B cell (primary cell): ENCODE results near the gene CC2D2A. TPM values are rescaled to one million over a fixed set of nuclear protein-coding genes. Genes with fewer than 3 reads are reported as not detected.

Experiments used
- ATAC-seq: fragments of 200-7000 bp; cut with Tn5 transposase; one replicate; pipeline ENCODE4 v1.10.0; 2021; ENCODE audit warnings: low read depth, mild to moderate bottlenecking, moderate number of reproducible peaks, moderate library complexity
- CTCF ChIA-PET: fragments of 350-600 bp; sonication (Branson Sonifier 250); formaldehyde crosslinking; loops from one replicate; lab custom pipeline; 2021; ENCODE audit warnings: antibody characterized with exemption, inconsistent platforms; lab: Charles Lee
- POLR2A ChIA-PET: fragments of 350-600 bp; sonication (Branson Sonifier 250); formaldehyde crosslinking; loops from one replicate; lab custom pipeline; 2021; ENCODE audit warnings: antibody characterized with exemption; lab: Charles Lee
- DNase-seq: peaks from one replicate; pipeline ENCODE4 v3.0.0; 2013
- H2AFZ ChIP-seq: 2 replicates; pipeline ENCODE4 v1.6.1; 2012; ENCODE audit warnings: mild to moderate bottlenecking, low read depth, low read length; ENCODE audit not compliant: insufficient read depth, poor library complexity, severe bottlenecking
- H3K27ac ChIP-seq, 2 donors: 1 replicate in 1 of 2; 2 replicates in 1 of 2; pipeline ENCODE4 v1.5.1; 2012 to 2013; ENCODE audit warnings: low read length in 2 of 2, mild to moderate bottlenecking in 2 of 2, moderate library complexity in 1 of 2
- H3K27me3 ChIP-seq, 4 experiments: fragments of 200-600 bp in 1 of 4; sonication (generic) in 1 of 4; replicated peaks in 1 of 4; 1 replicate in 2 of 4; 2 replicates in 2 of 4; pipeline versions ENCODE4 v1.6.1 to v1.7.0; 2013 to 2016; ENCODE audit warnings: low read length in 3 of 4, mild to moderate bottlenecking in 2 of 4, mixed read lengths in 1 of 4, moderate library complexity in 1 of 4; ENCODE audit not compliant: insufficient read depth in 4 of 4, control insufficient read depth in 3 of 4; ENCODE audit errors: control extremely low read depth in 1 of 4
- H3K36me3 ChIP-seq, 2 experiments: replicated peaks in 1 of 2; 1 replicate in 1 of 2; 2 replicates in 1 of 2; pipeline versions ENCODE4 v1.6.1 to v1.7.1; 2013; ENCODE audit warnings: low read length in 1 of 2; ENCODE audit not compliant: insufficient read depth in 2 of 2, control insufficient read depth in 1 of 2; ENCODE audit errors: control extremely low read depth in 1 of 2, extremely low read depth in 1 of 2
- H3K4me1 ChIP-seq, 2 donors: fragments of 200-600 bp in 1 of 2; sonication (generic) in 1 of 2; 1 replicate in 1 of 2; 2 replicates in 1 of 2; pipeline versions ENCODE4 v1.5.1 to v1.6.1; 2013 to 2017; ENCODE audit warnings: low read length in 2 of 2; ENCODE audit not compliant: control insufficient read depth in 2 of 2, insufficient read depth in 2 of 2
- H3K4me2 ChIP-seq: replicated peaks from 2 replicates; pipeline ENCODE3; 2012; ENCODE audit warnings: mild to moderate bottlenecking, low read depth, low read length; ENCODE audit not compliant: poor library complexity, severe bottlenecking
- H3K4me3 ChIP-seq, 5 experiments: fragments of 200-600 bp in 1 of 5; sonication (generic) in 1 of 5; 1 replicate in 3 of 5; 2 replicates in 2 of 5; pipeline versions ENCODE4 v1.5.1 to v1.7.0; 2011 to 2016; ENCODE audit warnings: low read length in 4 of 5, mild to moderate bottlenecking in 4 of 5, low read depth in 2 of 5, control low read depth in 1 of 5, moderate library complexity in 1 of 5; ENCODE audit not compliant: insufficient read depth in 1 of 5; ENCODE audit errors: control extremely low read depth in 1 of 5, extremely low read depth in 1 of 5
- H3K79me2 ChIP-seq: fragments of 200-600 bp; sonication (generic); one replicate; pipeline ENCODE4 v1.6.0; 2016; ENCODE audit warnings: low read length; ENCODE audit not compliant: control insufficient read depth, insufficient read depth
- H3K9ac ChIP-seq: fragments of 200-600 bp; sonication (generic); 2 replicates; pipeline ENCODE4 v1.6.1; 2017; ENCODE audit warnings: mild to moderate bottlenecking, low read length, moderate library complexity
- H3K9me3 ChIP-seq, 3 donors: one replicate each; pipeline versions ENCODE4 v1.6.1 to v1.7.1; 2013; ENCODE audit warnings: low read length in 2 of 3; ENCODE audit not compliant: control insufficient read depth in 2 of 3, insufficient read depth in 1 of 3; ENCODE audit errors: control extremely low read depth in 1 of 3
- H4K20me1 ChIP-seq: 2 replicates; pipeline ENCODE4 v1.6.0; 2012; ENCODE audit warnings: mild to moderate bottlenecking, low read length; ENCODE audit not compliant: insufficient read depth, control insufficient read depth, poor library complexity, severe bottlenecking
- H3K27ac Mint-ChIP-seq: one replicate; pipeline ENCODE4 v1.8.0; 2021; ENCODE audit warnings: mixed read lengths
- H3K27me3 Mint-ChIP-seq: one replicate; pipeline ENCODE4 v1.8.0; 2021; ENCODE audit warnings: mixed read lengths
- H3K4me1 Mint-ChIP-seq: one replicate; pipeline ENCODE4 v1.8.0; 2021; ENCODE audit warnings: mixed read lengths
- H3K4me3 Mint-ChIP-seq: one replicate; pipeline ENCODE4 v1.8.0; 2021; ENCODE audit warnings: mixed read lengths
- H3K9me3 Mint-ChIP-seq: one replicate; pipeline ENCODE4 v1.8.0; 2022; ENCODE audit warnings: mixed read lengths; ENCODE audit not compliant: insufficient read depth
- CTCF ChIP-seq: fragments of 200-600 bp; IDR thresholded peaks from one replicate; pipeline ENCODE4 v1.8.0; 2022; ENCODE audit warnings: antibody characterized with exemption, mild to moderate bottlenecking
- EZH2 ChIP-seq: IDR thresholded peaks from 2 replicates; pipeline ENCODE4 v1.6.1; 2012; ENCODE audit warnings: borderline replicate concordance, low read depth, mild to moderate bottlenecking, moderate library complexity, low read length; ENCODE audit not compliant: insufficient read depth, poor library complexity, severe bottlenecking
- WGBS: methylation state at CpG from one replicate; pipeline ENCODE4 v1.1.5; 2013; ENCODE audit warnings: missing lambda C conversion rate; ENCODE audit not compliant: insufficient coverage; 5-methylcytosine and 5-hydroxymethylcytosine counted together
- intact Hi-C: fragments of 100-400 bp; cut with micrococcal nuclease; formaldehyde crosslinking; loops from one replicate; pipeline ENCODE4 v1.10.0; 2022
- polyA plus RNA-seq: library from polyadenylated mRNA; depleted of rRNA; stranded (reverse); fragments of >200 nt; gene quantifications from 2 replicates; pipeline ENCODE4 v1.2.3, GENCODE V29; 2012
- total RNA-seq, 2 donors: library from RNA; stranded (reverse); fragments of 120-200 nt in 1 of 2; gene quantifications; 1 replicate in 1 of 2; 2 replicates in 1 of 2; pipeline versions ENCODE4 v1.2.3 to v1.2.4, GENCODE V29; 2013 to 2022

CC2D2A gene
- total and polyA plus RNA-seq, 2 donors (not counting 1 experiment from before 2014, with no cell fraction given): not detected

- H3K4me3 Mint-ChIP-seq: no peak overlapping the region
- ATAC-seq: no peak
Observed at GRCh38 chr4:15575966-15576365, 106.3 kb downstream of the CC2D2A start.

GRCh38 chr4:15577508-15577907 lies 107.8 kb downstream of the CC2D2A start:
- Histone ChIP-seq H3K27me3 (no peaks in the 10 kb centered on the region), H3K36me3 (no peaks in the 10 kb centered on the region), H3K4me1 (no peaks in the 10 kb centered on the region), H3K4me2 (no peak overlapping the region), H2AFZ (no peak overlapping the region), H3K9me3 (no peaks in the 10 kb centered on the region), H3K79me2 (no peaks in the 10 kb centered on the region), H3K4me3 (no peak overlapping the region), H3K9ac (no peak overlapping the region), H4K20me1 (no peaks in the 10 kb centered on the region), H3K27ac (no peak overlapping the region)
- POLR2A ChIA-PET: no interaction called here
- H3K4me3 Mint-ChIP-seq: no peak overlapping the region
- CTCF ChIA-PET: no interaction called here
- H3K9me3 Mint-ChIP-seq: no peaks in the 10 kb centered on the region
- no peak overlapping the region for H3K27ac Mint-ChIP-seq
- intact Hi-C loops: no loop called here
- H3K27me3 Mint-ChIP-seq: no peaks in the 10 kb centered on the region
- TF ChIP-seq EZH2: no peak
- no peak for TF ChIP-seq CTCF
- H3K4me1 Mint-ChIP-seq: no peaks in the 10 kb centered on the region
- ATAC-seq (no peak), DNase-seq (no peak)

More at GRCh38 chr4:15575966-15576365, 106.3 kb downstream of the CC2D2A start:
- intact Hi-C loops: no loop called here
- no peak for DNase-seq
- TF ChIP-seq CTCF (no peak), EZH2 (no peak)
- ChIA-PET POLR2A (no interaction called here), CTCF (no interaction called here)
- Histone ChIP-seq H4K20me1 (no peaks in the 10 kb centered on the region), H3K4me1 (no peaks in the 10 kb centered on the region), H3K4me2 (no peak overlapping the region), H3K36me3 (no peaks in the 10 kb centered on the region), H3K9ac (no peak overlapping the region), H3K27ac (no peak overlapping the region), H3K4me3 (no peak overlapping the region), H3K27me3 (no peaks in the 10 kb centered on the region), H2AFZ (no peak overlapping the region), H3K79me2 (no peaks in the 10 kb centered on the region), H3K9me3 (no peaks in the 10 kb centered on the region)
- Mint-ChIP-seq H3K27ac (no peak overlapping the region), H3K9me3 (no peaks in the 10 kb centered on the region), H3K27me3 (no peaks in the 10 kb centered on the region), H3K4me1 (no peaks in the 10 kb centered on the region)
- 100% methylated on average over 1 of the region's 2 CpGs for WGBS
